OCI-M2 (cell line): ENCODE measurements around the gene ARL4C.

Source experiments
- DNase-seq: peaks from one replicate; lab custom pipeline; 2025; ENCODE audit not compliant: unreplicated experiment; lab: John Stamatoyannopoulos, UW

ARL4C gene, protein sequence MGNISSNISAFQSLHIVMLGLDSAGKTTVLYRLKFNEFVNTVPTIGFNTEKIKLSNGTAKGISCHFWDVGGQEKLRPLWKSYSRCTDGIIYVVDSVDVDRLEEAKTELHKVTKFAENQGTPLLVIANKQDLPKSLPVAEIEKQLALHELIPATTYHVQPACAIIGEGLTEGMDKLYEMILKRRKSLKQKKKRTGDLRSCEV

DNA sequence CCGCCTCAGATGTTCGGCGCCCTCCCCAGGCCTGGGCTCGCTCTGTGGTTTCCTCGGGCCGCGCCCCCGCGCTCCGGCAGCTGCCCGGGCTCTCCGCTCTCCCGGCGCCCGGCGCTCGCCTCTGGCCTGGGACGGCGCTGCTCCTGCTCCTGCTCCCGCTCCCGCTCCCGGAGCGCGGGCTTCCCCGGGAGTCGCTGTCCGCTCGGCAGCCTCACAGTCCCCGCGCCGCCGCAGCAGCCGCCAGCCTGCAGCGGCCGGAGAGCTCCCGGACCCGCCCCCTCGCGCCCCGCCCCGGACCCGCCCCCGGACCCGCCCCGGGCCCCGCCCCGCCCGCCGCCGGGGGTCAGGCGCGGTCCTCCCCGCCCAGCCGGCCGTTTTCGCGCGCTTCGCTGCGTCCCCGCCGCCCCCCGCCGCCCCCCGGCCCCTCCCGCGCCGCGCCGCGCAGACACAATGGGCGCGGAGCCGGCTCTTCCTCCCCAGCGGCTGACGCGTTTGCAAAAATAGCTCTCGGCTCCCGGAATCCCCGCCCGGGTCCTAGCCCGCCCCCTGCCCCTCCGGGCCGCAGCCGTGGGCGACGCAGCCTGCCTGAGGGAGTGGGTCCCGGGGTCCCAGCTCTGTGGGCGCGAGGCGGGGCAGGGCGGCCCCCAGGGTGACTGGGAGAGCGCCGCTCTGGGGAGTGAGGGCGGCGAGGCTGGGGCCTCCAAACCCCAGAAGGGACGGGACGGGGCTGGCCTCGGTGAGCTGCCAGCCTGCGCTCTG, at the start of gene ARL4C:
Gene ARL4C, minus strand, starts transcription at position 247 of the 759 bp plus-strand sequence. CDS start 495 bp downstream, outside the sequence.
- DNase-seq = no peak

DNA sequence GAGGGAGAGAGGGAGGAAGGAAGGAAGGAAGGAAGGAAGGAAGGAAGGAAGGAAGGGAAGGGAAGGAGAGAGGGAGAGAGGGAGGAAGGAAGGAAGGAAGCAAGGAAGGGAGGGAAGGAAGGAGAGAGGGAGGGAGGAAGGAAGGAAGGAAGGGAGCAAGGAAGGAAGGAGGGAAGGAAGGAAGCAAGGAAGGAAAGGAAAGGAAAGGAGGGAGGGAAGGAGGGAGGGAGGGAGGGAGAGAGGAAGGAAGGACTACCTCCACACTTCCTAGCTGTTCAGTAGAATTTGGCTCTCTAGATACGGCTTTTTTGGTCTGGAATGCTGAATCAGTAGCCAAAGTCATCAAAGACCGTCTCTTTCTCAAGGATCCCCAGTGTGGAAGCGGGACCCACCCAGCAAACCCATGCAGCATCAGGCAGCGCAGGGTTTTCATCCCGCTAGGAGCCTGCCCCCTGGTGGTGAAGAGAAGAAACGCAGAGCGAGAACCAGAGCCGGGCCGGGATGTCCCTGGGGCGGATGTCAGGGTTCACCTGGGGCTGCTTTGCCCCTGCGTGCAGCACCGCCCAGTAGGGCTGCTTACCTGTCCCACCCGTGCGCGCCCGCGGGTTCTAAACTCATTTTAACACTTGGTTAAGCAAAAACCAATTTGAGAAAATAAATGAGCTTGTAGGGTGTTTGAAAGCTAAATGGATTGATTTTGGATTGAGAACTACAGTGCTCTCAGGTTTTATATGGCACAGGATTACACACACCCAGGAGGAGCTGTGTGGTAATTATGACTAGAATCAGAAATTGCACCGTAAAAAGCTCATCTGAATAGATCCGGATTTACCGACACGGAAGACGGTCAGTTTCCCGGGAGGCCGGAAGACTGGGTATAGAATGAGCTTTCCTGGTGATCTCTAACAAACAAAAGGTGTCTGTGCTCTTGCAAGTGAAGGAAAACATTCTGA, 48.1 kb upstream of the ARL4C start:
- no peak for DNase-seq

DNA sequence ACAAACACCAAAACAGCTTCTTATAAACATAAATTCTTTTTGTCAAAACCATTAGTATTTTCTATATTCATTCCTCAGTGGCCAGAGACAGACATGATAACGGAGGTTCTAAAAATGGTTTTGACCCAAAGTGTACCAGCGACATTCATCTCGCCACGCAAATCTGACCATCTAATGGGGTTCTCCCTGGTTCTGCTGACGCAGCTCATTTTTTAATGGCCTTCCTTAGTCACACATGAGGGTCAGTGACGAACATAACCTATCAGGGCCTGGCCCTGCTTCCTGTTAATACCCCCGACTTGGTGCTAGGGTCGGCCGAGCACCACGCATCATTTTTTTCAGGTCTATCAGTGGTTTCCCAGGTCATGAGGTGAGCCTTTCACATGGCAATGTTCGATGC, 45.9 kb upstream of the ARL4C start:
- DNase-seq = no peak

DNA sequence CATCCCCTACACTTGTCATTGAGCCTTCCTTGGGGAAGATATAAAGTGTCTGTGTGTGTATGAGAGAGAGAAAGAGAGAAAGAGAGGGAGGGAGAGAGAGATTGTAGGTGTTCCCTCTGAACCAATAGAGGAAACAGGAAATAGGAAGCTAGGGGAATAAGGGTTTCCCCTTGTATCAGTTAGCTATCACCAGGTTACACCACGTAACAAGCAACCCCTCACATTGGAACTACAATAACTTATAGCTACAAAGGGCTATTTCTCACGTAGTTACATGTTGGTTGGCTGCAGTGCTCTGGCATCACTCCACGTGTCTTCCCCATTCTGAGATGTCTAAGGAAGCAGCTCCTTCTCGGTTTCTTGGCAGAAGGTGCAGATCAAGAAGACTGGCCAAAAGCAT, 41.0 kb upstream of the ARL4C start:
- DNase-seq = no peak

- no peak for DNase-seq
These were observed 39.5 kb upstream of the ARL4C start for GRCh38 chr2:234536178-234536965.

DNA sequence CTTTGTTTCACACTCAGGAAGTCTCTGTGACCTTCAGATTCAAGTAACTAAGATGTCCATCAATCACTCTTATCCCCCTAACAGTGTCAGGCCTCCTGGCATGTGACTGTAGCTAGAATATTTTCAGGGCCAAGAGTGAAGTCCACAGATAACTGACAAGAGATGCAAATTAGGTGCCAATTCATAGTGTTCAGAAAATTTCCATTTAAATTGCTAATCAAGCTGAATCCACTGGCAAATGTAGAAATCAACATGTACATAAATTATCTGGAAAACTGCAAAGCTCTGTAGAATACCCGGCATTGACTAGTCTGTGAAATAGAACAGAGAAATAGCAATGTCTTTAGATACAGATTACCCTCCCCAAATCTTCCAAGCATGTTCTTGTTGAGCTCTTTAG, 38.6 kb upstream of the ARL4C start:
- no peak for DNase-seq

DNA sequence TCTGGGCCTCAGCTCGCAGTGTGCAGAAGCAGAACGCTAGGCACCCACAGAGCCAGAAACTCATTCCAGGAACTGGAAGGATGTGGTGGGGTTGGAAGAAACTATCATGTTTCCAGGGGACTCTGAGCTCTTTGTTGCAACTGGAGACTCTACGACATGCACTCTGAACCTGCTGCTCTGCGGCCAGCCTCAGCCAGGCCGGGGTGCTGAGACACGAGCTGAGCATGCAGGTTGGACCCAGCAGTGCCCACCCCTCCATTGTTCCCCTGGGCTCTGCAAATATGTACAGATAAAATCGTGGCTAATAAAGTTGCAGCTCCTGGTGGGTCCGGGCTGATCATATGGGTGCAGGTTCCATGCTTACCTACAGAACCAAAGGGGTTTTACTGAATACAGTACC, 37.6 kb upstream of the ARL4C start:
- DNase-seq = no peak

DNA sequence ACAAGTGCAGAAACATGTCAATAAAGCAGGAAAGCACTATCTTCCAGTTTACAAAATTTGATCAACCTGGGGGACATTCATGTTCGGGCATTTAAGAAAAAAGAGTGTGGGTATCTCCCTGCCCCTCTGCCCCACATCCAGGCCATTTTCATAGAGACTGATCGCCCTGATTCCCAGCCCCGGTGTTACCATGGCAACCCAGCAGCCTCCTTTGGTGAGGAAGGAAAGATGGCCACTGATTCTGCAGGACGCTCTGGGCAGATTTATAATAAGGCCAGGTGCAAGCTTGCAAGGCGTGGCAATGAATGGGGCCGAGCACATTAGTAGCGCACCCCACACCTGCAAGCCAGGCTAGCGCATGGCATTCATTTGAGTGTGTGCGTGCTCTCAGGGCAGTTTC, 36.7 kb upstream of the ARL4C start:
- no peak for DNase-seq

- DNase-seq = no peak
These were observed 31.7 kb upstream of the ARL4C start for GRCh38 chr2:234528410-234529148.

DNA sequence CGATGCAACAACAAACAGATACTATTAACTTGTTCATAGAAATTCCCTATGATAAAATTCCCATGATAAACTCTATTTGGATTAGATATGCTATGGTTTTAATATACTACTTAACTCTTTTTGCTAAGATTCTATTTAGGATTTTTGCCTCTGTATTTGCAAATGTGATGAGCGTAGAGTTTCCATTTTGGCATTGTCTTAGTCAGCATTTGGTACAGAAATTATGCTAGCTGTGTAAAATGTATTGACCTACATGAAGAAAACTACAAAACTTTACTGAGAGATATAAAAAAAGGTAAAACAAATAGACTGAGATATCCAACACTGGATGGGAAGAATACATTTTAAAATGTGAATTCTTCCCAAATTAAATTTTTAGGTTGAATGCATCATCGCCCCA, 29.8 kb upstream of the ARL4C start:
- no peak for DNase-seq

DNA sequence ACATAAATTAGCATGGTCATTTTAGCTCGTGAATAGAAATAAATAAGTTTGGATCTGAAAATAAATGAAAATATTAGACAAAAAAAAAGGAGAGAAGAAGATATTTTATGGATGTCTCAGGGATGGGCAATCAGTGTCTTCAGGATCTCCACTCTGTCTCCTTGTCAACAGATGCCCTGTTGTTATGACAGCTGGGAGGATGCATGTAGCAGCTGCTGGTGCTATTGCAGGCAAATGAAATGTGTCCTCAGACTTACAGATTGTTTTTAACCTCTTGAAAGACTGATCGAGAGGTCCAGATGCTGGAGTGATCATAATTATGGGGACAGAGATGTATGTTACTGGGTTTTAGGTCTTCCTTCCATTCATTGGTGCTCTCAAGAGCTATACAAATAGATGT, 24.7 kb upstream of the ARL4C start:
- no peak for DNase-seq

DNA sequence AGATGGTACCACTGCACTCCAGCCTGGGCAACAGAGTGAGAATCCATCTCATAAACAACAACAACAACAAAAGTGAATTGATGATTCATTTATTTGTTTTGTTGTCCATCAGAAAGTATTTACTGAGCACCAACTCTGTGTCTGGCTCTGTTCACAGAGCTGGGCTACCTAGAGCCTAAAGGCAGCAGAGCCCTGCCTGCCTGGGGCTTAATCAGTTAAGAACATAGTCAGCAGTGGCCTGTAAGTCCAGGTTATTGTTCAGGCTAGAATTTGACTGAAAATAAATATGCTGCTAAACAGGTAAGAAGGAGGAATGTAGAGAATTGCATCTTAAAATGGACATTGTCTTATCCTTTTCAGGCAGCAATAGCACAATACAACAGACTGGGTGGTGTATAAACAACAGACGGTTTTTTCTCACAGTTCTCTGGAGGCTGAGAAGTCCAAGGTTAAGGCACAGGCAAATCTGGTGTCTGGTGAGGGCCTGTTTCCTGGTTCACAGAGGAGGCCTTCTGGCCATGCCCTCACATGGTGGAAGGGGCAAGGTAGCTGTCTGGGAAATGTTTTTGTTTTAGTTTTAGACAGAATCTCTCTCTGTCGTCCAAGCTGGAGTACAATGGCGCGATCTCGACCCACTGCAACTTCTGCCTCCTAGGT, 22.2 kb upstream of the ARL4C start:
- DNase-seq = no peak

- DNase-seq = no peak
These were observed 21.1 kb upstream of the ARL4C start for GRCh38 chr2:234517971-234518370.

DNA sequence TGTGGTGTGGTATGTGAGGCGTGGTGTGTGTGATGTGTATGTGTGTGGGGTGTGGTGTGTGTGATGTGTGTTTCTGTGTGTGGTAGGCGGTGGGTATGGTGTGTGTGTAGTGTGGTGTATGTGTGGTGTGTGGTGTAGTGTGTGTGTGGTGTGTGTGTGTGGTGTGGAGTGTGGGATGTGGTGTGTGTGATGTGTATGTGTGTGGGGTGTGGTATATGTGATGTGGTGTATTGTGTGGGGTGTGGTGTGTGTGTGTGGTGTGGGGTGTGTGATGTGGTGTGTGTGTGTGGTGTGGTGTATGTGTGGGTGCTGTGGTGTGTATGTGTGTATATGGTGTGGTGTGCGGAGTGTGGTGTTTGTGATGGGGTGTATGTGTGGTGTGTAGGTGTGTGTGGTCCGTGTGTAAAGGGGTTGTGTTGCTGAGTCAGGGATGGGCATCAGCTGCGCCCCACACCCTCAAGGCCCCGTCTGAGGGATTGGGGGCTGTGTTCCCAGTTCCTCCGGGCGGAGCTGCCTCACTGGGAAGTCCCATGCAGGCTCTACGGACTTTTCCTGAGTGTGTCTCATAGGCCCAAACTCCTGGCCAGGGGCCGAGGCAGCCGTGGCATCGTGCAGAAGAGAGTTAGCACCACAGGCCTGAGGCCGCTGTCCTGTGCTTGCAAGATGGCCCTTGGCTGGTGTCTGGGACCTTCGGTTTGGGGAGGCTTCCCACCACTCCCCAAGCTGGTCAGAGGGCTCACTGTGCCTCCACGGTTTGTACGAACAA, 18.2 kb upstream of the ARL4C start:
- DNase-seq = no peak

DNA sequence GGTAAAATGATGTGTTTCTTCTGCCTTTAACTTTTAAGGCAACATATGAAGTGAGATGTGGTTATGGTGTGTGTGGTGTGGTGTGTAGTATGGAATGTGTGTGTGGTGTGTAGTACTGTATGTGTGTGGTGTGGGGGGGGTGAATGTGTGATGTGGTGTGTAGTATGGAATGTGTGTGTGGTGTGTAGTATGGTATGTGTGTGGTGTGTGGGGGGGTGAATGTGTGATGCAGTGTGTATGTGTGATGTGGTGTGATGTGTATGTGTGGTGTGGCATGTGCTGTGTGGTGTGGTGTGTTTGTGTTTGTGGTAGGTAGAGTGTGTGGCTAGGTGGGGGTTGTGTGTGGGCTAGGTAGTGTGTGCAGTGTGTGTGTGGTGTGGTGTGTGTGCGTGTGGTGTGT, 17.2 kb upstream of the ARL4C start:
- no peak for DNase-seq

- no peak for DNase-seq
These were observed 16.2 kb upstream of the ARL4C start for GRCh38 chr2:234512884-234513669.

DNA sequence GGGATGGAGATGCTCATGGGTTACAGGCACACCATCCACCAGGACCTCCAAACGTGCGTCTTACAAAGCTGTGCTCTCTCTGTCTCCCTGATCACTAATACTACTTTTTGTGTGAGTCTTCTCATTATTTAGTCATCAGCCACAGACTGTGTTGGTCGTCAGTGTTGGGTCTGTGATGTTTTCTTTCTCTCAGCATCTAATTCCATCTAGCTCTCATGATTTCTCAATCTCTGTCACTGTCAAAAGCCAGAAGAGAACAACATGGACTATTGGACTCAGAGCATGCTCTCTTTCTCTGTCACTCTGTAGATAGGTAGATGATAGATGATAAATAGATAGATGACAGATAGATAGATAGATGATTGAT, 6.0 kb upstream of the ARL4C start:
- no peak for DNase-seq

DNA sequence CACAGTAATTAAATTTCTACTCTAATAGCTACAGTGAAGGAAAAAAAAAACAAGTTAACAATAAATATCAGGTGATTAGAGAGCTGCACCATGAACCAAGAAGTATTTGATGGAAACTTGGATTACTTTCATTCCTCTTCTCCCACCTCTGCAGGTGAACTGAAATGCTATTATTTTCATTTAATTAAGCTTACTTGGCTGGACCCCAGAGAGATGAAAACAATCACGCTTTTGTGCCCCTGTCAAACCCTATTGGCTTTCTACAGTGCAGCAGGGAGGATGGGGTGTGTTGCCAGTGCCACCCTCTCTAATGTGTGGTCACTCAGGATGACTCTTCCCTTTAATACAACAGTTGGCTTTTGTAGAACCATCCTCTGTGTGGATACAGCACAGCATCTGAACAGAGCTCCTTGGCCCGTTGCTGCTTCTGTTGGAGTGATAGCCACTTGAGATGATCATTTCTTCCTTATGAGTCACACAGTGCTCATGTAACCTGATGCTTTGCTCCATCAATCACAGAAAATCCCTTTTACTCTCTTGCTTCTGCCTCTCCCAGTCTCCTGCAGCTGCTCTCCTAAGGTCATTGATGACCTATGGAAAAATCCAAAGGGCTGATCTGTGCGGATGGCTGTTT, 5.5 kb upstream of the ARL4C start:
- no peak for DNase-seq
